Measurements from ENCODE around the gene TOPAZ1.

DNA sequence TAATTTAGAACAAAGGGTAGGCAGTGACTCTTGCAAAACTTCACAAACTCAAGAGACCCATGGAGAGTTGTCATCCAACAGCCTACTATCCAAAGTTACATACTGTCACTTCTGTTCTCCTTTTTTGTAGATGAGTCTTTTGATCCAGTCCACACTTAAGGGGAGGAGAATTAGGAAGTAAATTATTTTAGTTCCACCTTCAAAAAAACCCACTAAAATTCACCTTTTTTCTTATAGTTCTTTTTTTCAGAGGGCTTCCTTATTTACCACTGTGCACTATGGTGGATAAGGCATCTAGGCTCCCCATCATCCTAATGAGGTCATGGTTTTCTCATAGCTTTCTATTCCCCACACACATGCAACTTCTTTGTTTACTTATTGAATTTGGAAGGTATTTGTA is 88.3 kb downstream of the TOPAZ1 start:
- no peak for TF ChIP-seq POLR2A (IDR thresholded peaks at IDR 0.05)
- TF ChIP-seq, protein P1, sequence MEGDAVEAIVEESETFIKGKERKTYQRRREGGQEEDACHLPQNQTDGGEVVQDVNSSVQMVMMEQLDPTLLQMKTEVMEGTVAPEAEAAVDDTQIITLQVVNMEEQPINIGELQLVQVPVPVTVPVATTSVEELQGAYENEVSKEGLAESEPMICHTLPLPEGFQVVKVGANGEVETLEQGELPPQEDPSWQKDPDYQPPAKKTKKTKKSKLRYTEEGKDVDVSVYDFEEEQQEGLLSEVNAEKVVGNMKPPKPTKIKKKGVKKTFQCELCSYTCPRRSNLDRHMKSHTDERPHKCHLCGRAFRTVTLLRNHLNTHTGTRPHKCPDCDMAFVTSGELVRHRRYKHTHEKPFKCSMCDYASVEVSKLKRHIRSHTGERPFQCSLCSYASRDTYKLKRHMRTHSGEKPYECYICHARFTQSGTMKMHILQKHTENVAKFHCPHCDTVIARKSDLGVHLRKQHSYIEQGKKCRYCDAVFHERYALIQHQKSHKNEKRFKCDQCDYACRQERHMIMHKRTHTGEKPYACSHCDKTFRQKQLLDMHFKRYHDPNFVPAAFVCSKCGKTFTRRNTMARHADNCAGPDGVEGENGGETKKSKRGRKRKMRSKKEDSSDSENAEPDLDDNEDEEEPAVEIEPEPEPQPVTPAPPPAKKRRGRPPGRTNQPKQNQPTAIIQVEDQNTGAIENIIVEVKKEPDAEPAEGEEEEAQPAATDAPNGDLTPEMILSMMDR (IDR thresholded peaks at IDR 0.05) = no peak
- TF ChIP-seq EP300 (IDR thresholded peaks at IDR 0.05; ENCODE audit: low read depth) = no peak
- no peak for TF ChIP-seq POLR2AphosphoS5 (IDR thresholded peaks at IDR 0.05)

All from transverse colon (tissue), 4 donors.